ENCODE results near the gene EEF1AKMT3. TPM values are rescaled to one million over a fixed set of nuclear protein-coding genes. Genes with fewer than 3 reads are reported as not detected.
A peak's percentile ranks its signal among the peaks of the same experiment; 100 is the strongest.

Gene EEF1AKMT3
- total RNA-seq, 1 experiment from 2014 or later: 5.0 TPM

- Histone ChIP-seq H3K4me1 (peaks cover 18% of the 10 kb centered on the region), H3K9me3 (no peaks in the 10 kb centered on the region), H3K4me3 (ENCODE audit: low read depth, low read length) (no peak overlapping the region), H3K27me3 (replicated peaks; ENCODE audit: control insufficient read depth, insufficient read depth, low read length) (no peaks in the 10 kb centered on the region), H3K36me3 (ENCODE audit: control insufficient read depth, insufficient read depth, low read length) (peaks cover 3% of the 10 kb centered on the region)
- Mint-ChIP-seq H3K4me1 (ENCODE audit: low read depth, unreplicated experiment) (peaks cover 14% of the 10 kb centered on the region), H3K9me3 (ENCODE audit: unreplicated experiment) (no peaks in the 10 kb centered on the region), H3K4me3 (ENCODE audit: unreplicated experiment) (peak overlapping the region; percentile 88), H3K27ac (ENCODE audit: unreplicated experiment) (no peak overlapping the region), H3K36me3 (ENCODE audit: insufficient read depth, unreplicated experiment) (peaks cover 28% of the 10 kb centered on the region), H3K27me3 (ENCODE audit: insufficient read depth, unreplicated experiment) (no peaks in the 10 kb centered on the region)
- CTCF ChIA-PET: no interaction called here
- BruUV-seq (replicated peaks): no TSS peak
- no peak for TF ChIP-seq CTCF (IDR thresholded peaks at IDR 0.05; ENCODE audit: insufficient read depth in 1 of 2, low read depth in 1 of 2, low read length in 1 of 2, severe bottlenecking in 1 of 2, unreplicated experiment in 1 of 2)
- DNase-seq: no peak
- POLR2A ChIA-PET: no interaction called here
- intact Hi-C loops (cut with micrococcal nuclease; ENCODE audit: unreplicated experiment): no loop called here
Measured at GRCh38 chr12:57769594-57769993, 2.8 kb upstream of the EEF1AKMT3 start.

GRCh38 chr12:57770734-57771133, 1.7 kb upstream of the EEF1AKMT3 start:
- TF ChIP-seq CTCF (IDR thresholded peaks at IDR 0.05; ENCODE audit: insufficient read depth in 1 of 2, low read depth in 1 of 2, low read length in 1 of 2, severe bottlenecking in 1 of 2, unreplicated experiment in 1 of 2): no peak
- peak overlapping the region; percentile 88 for H3K4me3 Mint-ChIP-seq (ENCODE audit: unreplicated experiment)
- H3K27ac Mint-ChIP-seq (ENCODE audit: unreplicated experiment): no peak overlapping the region
- H3K27me3 ChIP-seq (replicated peaks; ENCODE audit: control insufficient read depth, insufficient read depth, low read length): no peaks in the 10 kb centered on the region
- H3K4me1 Mint-ChIP-seq (ENCODE audit: low read depth, unreplicated experiment): peaks cover 14% of the 10 kb centered on the region
- H3K4me1 ChIP-seq: peaks cover 18% of the 10 kb centered on the region
- no peak overlapping the region for H3K4me3 ChIP-seq (ENCODE audit: low read depth, low read length)
- CTCF ChIA-PET: no interaction called here
- H3K36me3 Mint-ChIP-seq (ENCODE audit: insufficient read depth, unreplicated experiment): peaks cover 28% of the 10 kb centered on the region
- no peaks in the 10 kb centered on the region for H3K9me3 Mint-ChIP-seq (ENCODE audit: unreplicated experiment)
- H3K36me3 ChIP-seq (ENCODE audit: control insufficient read depth, insufficient read depth, low read length): peaks cover 3% of the 10 kb centered on the region
- no TSS peak for BruUV-seq (replicated peaks)
- no peak for DNase-seq
- POLR2A ChIA-PET: no interaction called here
- H3K9me3 ChIP-seq: no peaks in the 10 kb centered on the region
- intact Hi-C loops (cut with micrococcal nuclease; ENCODE audit: unreplicated experiment): no loop called here
- H3K27me3 Mint-ChIP-seq (ENCODE audit: insufficient read depth, unreplicated experiment): no peaks in the 10 kb centered on the region

- H3K27me3 Mint-ChIP-seq (ENCODE audit: insufficient read depth, unreplicated experiment): no peaks in the 10 kb centered on the region
- H3K4me3 Mint-ChIP-seq (ENCODE audit: unreplicated experiment): peak overlapping the region; percentile 88
- intact Hi-C loops (cut with micrococcal nuclease; ENCODE audit: unreplicated experiment): no loop called here
- H3K9me3 Mint-ChIP-seq (ENCODE audit: unreplicated experiment): no peaks in the 10 kb centered on the region
- peaks cover 26% of the 10 kb centered on the region for H3K36me3 Mint-ChIP-seq (ENCODE audit: insufficient read depth, unreplicated experiment)
- TF ChIP-seq CTCF (IDR thresholded peaks at IDR 0.05; ENCODE audit: insufficient read depth in 1 of 2, low read depth in 1 of 2, low read length in 1 of 2, severe bottlenecking in 1 of 2, unreplicated experiment in 1 of 2): no peak
- TSS peak; percentile 66 for BruUV-seq (replicated peaks)
- Histone ChIP-seq H3K27me3 (replicated peaks; ENCODE audit: control insufficient read depth, insufficient read depth, low read length) (no peaks in the 10 kb centered on the region), H3K4me1 (peaks cover 18% of the 10 kb centered on the region), H3K36me3 (ENCODE audit: control insufficient read depth, insufficient read depth, low read length) (peaks cover 3% of the 10 kb centered on the region), H3K9me3 (no peaks in the 10 kb centered on the region), H3K4me3 (ENCODE audit: low read depth, low read length) (peak overlapping the region; percentile 82)
- ChIA-PET CTCF (interaction anchor here (0.9 kb wide), 1 partner anchor 11 kb away, joined by 6 read pairs; no protein-coding TSS in a partner anchor), POLR2A (interaction anchor here (0.9 to 1.2 kb wide), 3 partner anchors 12 to 125 kb away, joined by 3 to 7 read pairs (median 5); partner anchors contain the start of gene CDK4)
- H3K27ac Mint-ChIP-seq (ENCODE audit: unreplicated experiment): peak overlapping the region; percentile 97
- DNase-seq: peak; percentile 90
- peaks cover 13% of the 10 kb centered on the region for H3K4me1 Mint-ChIP-seq (ENCODE audit: low read depth, unreplicated experiment)
Measured at GRCh38 chr12:57771236-57771872, 1.1 kb upstream of the EEF1AKMT3 start.

Data from Caco-2 (cell line).